Measurements from ENCODE around the gene ENDOD1. TPM values are rescaled to one million over a fixed set of nuclear protein-coding genes. Genes with fewer than 3 reads are reported as not detected.

ENDOD1 gene
- total and polyA plus RNA-seq, 2 experiments from 2014 or later: 0.76 to 4.0 TPM

DNA sequence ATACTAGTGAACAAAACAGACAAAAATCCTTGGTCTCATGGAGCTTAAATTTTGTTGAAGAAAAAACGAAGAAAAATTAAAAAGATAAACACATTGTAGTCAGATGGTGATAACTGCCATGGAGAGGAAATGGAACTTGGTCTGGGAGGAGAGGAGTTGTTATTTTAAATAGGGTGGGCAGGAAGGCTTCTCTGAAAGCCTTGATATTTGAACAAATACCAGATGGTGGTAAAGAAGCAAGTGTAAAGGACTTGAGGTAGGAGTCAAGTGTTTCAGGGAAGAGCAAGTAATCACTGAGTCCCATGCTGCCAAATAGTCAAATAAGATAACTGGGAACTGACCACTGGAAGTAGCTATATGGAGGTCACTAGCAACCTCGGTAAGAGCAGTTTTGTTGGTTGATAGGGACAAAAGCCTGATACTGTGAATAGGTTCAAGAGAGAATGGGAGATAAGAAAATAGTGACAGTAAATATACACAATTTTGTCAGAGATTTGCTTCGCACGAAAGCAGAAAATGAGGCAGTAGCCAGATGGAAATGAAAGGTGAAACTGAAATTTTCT lies 86.3 kb downstream of the ENDOD1 start:
- Histone ChIP-seq H3K9me2 (ENCODE audit: insufficient read depth) (no peaks in the 10 kb centered on the region), H3K4me1 (ENCODE audit: insufficient read depth) (no peaks in the 10 kb centered on the region), H3K4me3 (no peak overlapping the region), H3K79me2 (replicated peaks; ENCODE audit: insufficient read depth) (no peaks in the 10 kb centered on the region), H3K27ac (ENCODE audit: low read depth) (no peak overlapping the region), H3K27me3 (ENCODE audit: insufficient read depth) (no peaks in the 10 kb centered on the region), H3F3A (replicated peaks; ENCODE audit: low read depth) (no peaks in the 10 kb centered on the region), H3K36me3 (ENCODE audit: insufficient read depth) (peaks cover 4% of the 10 kb centered on the region; the same call in 1 of the 2 replicates), H3K4me2 (no peak overlapping the region), H4K20me1 (replicated peaks; ENCODE audit: insufficient read depth) (no peaks in the 10 kb centered on the region), H2AFZ (no peak overlapping the region)
- no peaks in the 10 kb centered on the region for H3K4me1 Mint-ChIP-seq
- DNase-seq (ENCODE audit: low spot score) (no peak), ATAC-seq (no peak)
- no peak for TF ChIP-seq EZH2phosphoT487 (IDR thresholded peaks at IDR 0.05; ENCODE audit: unreplicated experiment)
- peaks cover 3% of the 10 kb centered on the region; the same call in 1 of the 3 replicates for H3K36me3 Mint-ChIP-seq (ENCODE audit: low read depth)
- no peaks in the 10 kb centered on the region for H3K27me3 Mint-ChIP-seq (ENCODE audit: insufficient read depth, low read depth, poor library complexity)
- no peak overlapping the region for H3K27ac Mint-ChIP-seq
- no peaks in the 10 kb centered on the region for H3K9me3 Mint-ChIP-seq
- H3K4me3 Mint-ChIP-seq: no peak overlapping the region

Other genes starting within 250 kb of the ENDOD1 start
- 28.2 and 31.9 TPM in 2 replicates for gene CWC15, start 116.3 kb upstream of the ENDOD1 start, total RNA-seq (2014; rRNA removed; shearing (Covaris generic))
- 168 and 177 TPM in 2 replicates for gene CWC15, start 116.3 kb upstream of the ENDOD1 start, polyA plus RNA-seq (2016; fragmentation: Nextera tagmentation; extraction: Ambion mirVana)
- 0.94 and 2.6 TPM in 2 replicates for gene KDM4D, start 116.1 kb upstream of the ENDOD1 start, total RNA-seq (2014; rRNA removed; shearing (Covaris generic))
- 0.65 and 1.4 TPM in 2 replicates for gene KDM4D, start 116.1 kb upstream of the ENDOD1 start, polyA plus RNA-seq (2016; fragmentation: Nextera tagmentation; extraction: Ambion mirVana)
- not detected in 2 replicates for gene KDM4E, start 64.6 kb upstream of the ENDOD1 start, total RNA-seq (2014; rRNA removed; shearing (Covaris generic))
- gene KDM4E, start 64.6 kb upstream of the ENDOD1 start, polyA plus RNA-seq (2016; fragmentation: Nextera tagmentation; extraction: Ambion mirVana): not detected in 2 replicates
- not detected in 2 replicates for gene KDM4F, start 40.4 kb upstream of the ENDOD1 start, total RNA-seq (2014; rRNA removed; shearing (Covaris generic))
- gene KDM4F, start 40.4 kb upstream of the ENDOD1 start, polyA plus RNA-seq (2016; fragmentation: Nextera tagmentation; extraction: Ambion mirVana): not detected in 2 replicates
- gene SRSF8, start 22.9 kb upstream of the ENDOD1 start, total RNA-seq (2014; rRNA removed; shearing (Covaris generic)): 11.0 and 12.6 TPM in 2 replicates
- gene SRSF8, start 22.9 kb upstream of the ENDOD1 start, polyA plus RNA-seq (2016; fragmentation: Nextera tagmentation; extraction: Ambion mirVana): 18.2 and 19.9 TPM in 2 replicates
- 30.5 and 32.4 TPM in 2 replicates for gene SESN3, start 141.4 kb downstream of the ENDOD1 start, total RNA-seq (2014; rRNA removed; shearing (Covaris generic))
- 5.3 and 5.5 TPM in 2 replicates for gene SESN3, start 141.4 kb downstream of the ENDOD1 start, polyA plus RNA-seq (2016; fragmentation: Nextera tagmentation; extraction: Ambion mirVana)